A549 (cell line): Measurements from ENCODE around the gene PDE1C.

Experiments used
- CTCF ChIP-seq: fragments of >200 bp; sonication (Bioruptor Twin); formaldehyde crosslinking; IDR thresholded peaks from 3 replicates; pipeline ENCODE4 v1.5.1; 2016
- EP300 ChIP-seq, 2 experiments: fragments of >200 bp; sonication (Bioruptor Twin); formaldehyde crosslinking; IDR thresholded peaks; 2 replicates in 1 of 2; 3 replicates in 1 of 2; pipeline ENCODE4 v1.6.1; 2016 to 2017
- KDM1A ChIP-seq: fragments of 200-600 bp; sonication (generic); IDR thresholded peaks from 2 replicates; pipeline ENCODE4 v1.6.1; 2016; ENCODE audit warnings: low read depth, mild to moderate bottlenecking
- POLR2A ChIP-seq: IDR thresholded peaks from 2 replicates; pipeline ENCODE4 v1.6.1; 2012; ENCODE audit warnings: mild to moderate bottlenecking, low read length
- RAD21 ChIP-seq, 2 experiments: fragments of >200 bp in 1 of 2; sonication (Bioruptor Twin) in 1 of 2; formaldehyde crosslinking in 1 of 2; IDR thresholded peaks in 1 of 2; conservative IDR thresholded peaks in 1 of 2; 2 replicates in 1 of 2; 3 replicates in 1 of 2; pipeline ENCODE4 v1.6.1; 2012 to 2018; ENCODE audit warnings: inconsistent platforms in 1 of 2
- TF ChIP-seq, protein P1 (sequence below): fragments of 200-600 bp; sonication (generic); IDR thresholded peaks from 2 replicates; pipeline ENCODE4 v1.6.1; 2016; ENCODE audit warnings: antibody characterized with exemption, mild to moderate bottlenecking, moderate library complexity

GRCh38 chr7:32049599-32049998 lies 20.6 kb downstream of the PDE1C start:
- TF ChIP-seq KDM1A: no peak
- no peak for TF ChIP-seq POLR2A
- no peak for TF ChIP-seq EP300 (IDR thresholded peaks at IDR 0.05)
- no peak for TF ChIP-seq CTCF
- TF ChIP-seq, protein P1, sequence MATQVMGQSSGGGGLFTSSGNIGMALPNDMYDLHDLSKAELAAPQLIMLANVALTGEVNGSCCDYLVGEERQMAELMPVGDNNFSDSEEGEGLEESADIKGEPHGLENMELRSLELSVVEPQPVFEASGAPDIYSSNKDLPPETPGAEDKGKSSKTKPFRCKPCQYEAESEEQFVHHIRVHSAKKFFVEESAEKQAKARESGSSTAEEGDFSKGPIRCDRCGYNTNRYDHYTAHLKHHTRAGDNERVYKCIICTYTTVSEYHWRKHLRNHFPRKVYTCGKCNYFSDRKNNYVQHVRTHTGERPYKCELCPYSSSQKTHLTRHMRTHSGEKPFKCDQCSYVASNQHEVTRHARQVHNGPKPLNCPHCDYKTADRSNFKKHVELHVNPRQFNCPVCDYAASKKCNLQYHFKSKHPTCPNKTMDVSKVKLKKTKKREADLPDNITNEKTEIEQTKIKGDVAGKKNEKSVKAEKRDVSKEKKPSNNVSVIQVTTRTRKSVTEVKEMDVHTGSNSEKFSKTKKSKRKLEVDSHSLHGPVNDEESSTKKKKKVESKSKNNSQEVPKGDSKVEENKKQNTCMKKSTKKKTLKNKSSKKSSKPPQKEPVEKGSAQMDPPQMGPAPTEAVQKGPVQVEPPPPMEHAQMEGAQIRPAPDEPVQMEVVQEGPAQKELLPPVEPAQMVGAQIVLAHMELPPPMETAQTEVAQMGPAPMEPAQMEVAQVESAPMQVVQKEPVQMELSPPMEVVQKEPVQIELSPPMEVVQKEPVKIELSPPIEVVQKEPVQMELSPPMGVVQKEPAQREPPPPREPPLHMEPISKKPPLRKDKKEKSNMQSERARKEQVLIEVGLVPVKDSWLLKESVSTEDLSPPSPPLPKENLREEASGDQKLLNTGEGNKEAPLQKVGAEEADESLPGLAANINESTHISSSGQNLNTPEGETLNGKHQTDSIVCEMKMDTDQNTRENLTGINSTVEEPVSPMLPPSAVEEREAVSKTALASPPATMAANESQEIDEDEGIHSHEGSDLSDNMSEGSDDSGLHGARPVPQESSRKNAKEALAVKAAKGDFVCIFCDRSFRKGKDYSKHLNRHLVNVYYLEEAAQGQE: no peak
- no peak for TF ChIP-seq RAD21 (conservative IDR thresholded peaks at IDR 0.05 in 1 of 2, IDR thresholded peaks at IDR 0.05 in 1 of 2)
